Kidney (tissue), 14 donors: ENCODE data around the gene CD58. TPM values are rescaled to one million over a fixed set of nuclear protein-coding genes. Genes with fewer than 3 reads are reported as not detected.

ENCODE experiments used
- DNase-seq, 5 donors: peaks; one replicate each; pipeline ENCODE4 v3.0.0-alpha.2; 2013 to 2020
- FAIRE-seq: peaks from 2 replicates; lab custom pipeline; 2012; peaks lifted over from hg19 to GRCh38; lab: Jason Lieb, UNC
- H3K27ac ChIP-seq, 2 donors: one replicate each; pipeline ENCODE4 v1.7.0; 2013; ENCODE audit warnings: low read depth in 2 of 2, low read length in 2 of 2, inconsistent platforms in 1 of 2
- H3K27me3 ChIP-seq: one replicate; pipeline ENCODE4 v1.7.1; 2013; ENCODE audit warnings: low read length, inconsistent platforms; ENCODE audit not compliant: control insufficient read depth, insufficient read depth
- H3K36me3 ChIP-seq, 3 donors: one replicate each; pipeline versions ENCODE4 v1.7.0 to v1.7.1; 2013; ENCODE audit warnings: low read length in 3 of 3, control low read depth in 1 of 3, inconsistent platforms in 1 of 3; ENCODE audit not compliant: insufficient read depth in 3 of 3, control insufficient read depth in 2 of 3
- H3K4me1 ChIP-seq, 3 donors: one replicate each; pipeline versions ENCODE4 v1.7.0 to v1.7.1; 2013; ENCODE audit warnings: low read length in 3 of 3, inconsistent platforms in 1 of 3, low read depth in 1 of 3; ENCODE audit not compliant: control insufficient read depth in 2 of 3, insufficient read depth in 2 of 3
- H3K4me3 ChIP-seq, 3 donors: one replicate each; pipeline versions ENCODE4 v1.7.0 to v1.8.1; 2013; ENCODE audit warnings: low read length in 3 of 3, control low read depth in 1 of 3, inconsistent platforms in 1 of 3
- H3K9ac ChIP-seq, 3 donors: one replicate each; pipeline versions ENCODE4 v1.7.0 to v1.7.1; 2013; ENCODE audit warnings: low read length in 3 of 3, control low read depth in 1 of 3, inconsistent platforms in 1 of 3
- H3K9me3 ChIP-seq, 3 donors: one replicate each; pipeline versions ENCODE4 v1.7.0 to v1.7.1; 2013; ENCODE audit warnings: low read length in 3 of 3, control low read depth in 1 of 3, inconsistent platforms in 1 of 3; ENCODE audit not compliant: control insufficient read depth in 2 of 3, insufficient read depth in 1 of 3
- CTCF ChIP-seq: IDR thresholded peaks from 3 replicates; pipeline ENCODE4 v1.5.1; 2012; ENCODE audit warnings: mild to moderate bottlenecking, moderate library complexity, borderline replicate concordance; ENCODE audit not compliant: insufficient read depth; ENCODE audit errors: extremely low read depth
- intact Hi-C: fragments of 100-400 bp; cut with DNase I; formaldehyde crosslinking; loops from one replicate; pipeline ENCODE4 v1.11.1; 2022
- polyA plus RNA-seq: library from polyadenylated mRNA; stranded (reverse); fragments of 350-450 nt; fragmentation: Illumina TruSeq; extraction: RNeasy Lipid Tissue Mini Kit (QIAGEN cat#74804); gene quantifications from one replicate; pipeline ENCODE4 v1.2.3, GENCODE V29; 2014; ENCODE audit warnings: low read depth, low replicate concordance; ENCODE audit not compliant: insufficient read depth
- total RNA-seq: library from RNA; stranded (reverse); fragmentation: NEBNext Ultra II Directional; extraction: Animal tissue kit (Norgen Biotek cat#: 25700); gene quantifications from one replicate; pipeline ENCODE4 v1.2.1, GENCODE V29; 2021
- donor health status: control.
- donor health status: control.
- donor health status: control.
- donor health status: control.
- donor health status: control.
- donor health status: DM: yes; HTN: yes; CAD: no.
- donor health status: Normal renal cell carcinoma (clear cell type).

The CD58 gene
- total and polyA plus RNA-seq, 2 donors from 2014 or later, result 27.4 to 36.6 TPM

GRCh38 chr1:116493484-116494352, 77.1 kb downstream of the CD58 start:
- H3K4me1 ChIP-seq, result peaks cover 4 to 83% (median 40%) of the 10 kb centered on the region in 3 donors
- FAIRE-seq (no peak), DNase-seq (peak in 1 of 5 donors; percentile 73)
- peak overlapping the region in 1 of 3 donors; percentile 77 for H3K9ac ChIP-seq
- intact Hi-C loops, result loop anchor here (10.0 kb wide), 1 partner anchor 349 kb away; no protein-coding TSS in a partner anchor
- H3K27ac ChIP-seq, result peak overlapping the region; percentile 84 to 90
- no peaks in the 10 kb centered on the region for H3K36me3 ChIP-seq
- no peaks in the 10 kb centered on the region for H3K9me3 ChIP-seq
- H3K27me3 ChIP-seq, result no peaks in the 10 kb centered on the region
- H3K4me3 ChIP-seq, result peak overlapping the region in 2 of 3 donors; percentile 43 to 61
- no peak for TF ChIP-seq CTCF

- intact Hi-C loops, result loop anchor here (10.0 kb wide), 1 partner anchor 348 kb away; no protein-coding TSS in a partner anchor
- peak overlapping the region; percentile 84 to 90 for H3K27ac ChIP-seq
- no peaks in the 10 kb centered on the region for H3K36me3 ChIP-seq
- DNase-seq, result no peak
- H3K4me1 ChIP-seq, result peaks cover 4 to 77% (median 38%) of the 10 kb centered on the region in 3 donors
- no peaks in the 10 kb centered on the region for H3K27me3 ChIP-seq
- peak overlapping the region in 1 of 3 donors; percentile 61 for H3K4me3 ChIP-seq
- no peak for TF ChIP-seq CTCF
- H3K9ac ChIP-seq, result peak overlapping the region in 1 of 3 donors; percentile 77
- H3K9me3 ChIP-seq, result no peaks in the 10 kb centered on the region
- FAIRE-seq, result no peak
Observed at GRCh38 chr1:116493036-116493435, 77.8 kb downstream of the CD58 start.

- peak in 1 of 5 donors; percentile 46 for DNase-seq
- no peak for FAIRE-seq
- Histone ChIP-seq H3K4me1 (peaks cover 4 to 70% (median 41%) of the 10 kb centered on the region in 3 donors), H3K27ac (peak overlapping the region; percentile 40 to 90), H3K27me3 (no peaks in the 10 kb centered on the region), H3K36me3 (no peaks in the 10 kb centered on the region), H3K9ac (peak overlapping the region in 1 of 3 donors; percentile 66), H3K9me3 (no peaks in the 10 kb centered on the region), H3K4me3 (peak overlapping the region in 1 of 3 donors; percentile 61)
- no peak for TF ChIP-seq CTCF
- intact Hi-C loops, result loop anchor here (10.0 kb wide), 1 partner anchor 348 kb away; no protein-coding TSS in a partner anchor
Observed at GRCh38 chr1:116492358-116492811, 78.4 kb downstream of the CD58 start.
